ENCODE results near the gene SEC62.

GRCh38 chr3:169930843-169931242 is 35.8 kb upstream of the SEC62 start:
- TF ChIP-seq, protein P1, sequence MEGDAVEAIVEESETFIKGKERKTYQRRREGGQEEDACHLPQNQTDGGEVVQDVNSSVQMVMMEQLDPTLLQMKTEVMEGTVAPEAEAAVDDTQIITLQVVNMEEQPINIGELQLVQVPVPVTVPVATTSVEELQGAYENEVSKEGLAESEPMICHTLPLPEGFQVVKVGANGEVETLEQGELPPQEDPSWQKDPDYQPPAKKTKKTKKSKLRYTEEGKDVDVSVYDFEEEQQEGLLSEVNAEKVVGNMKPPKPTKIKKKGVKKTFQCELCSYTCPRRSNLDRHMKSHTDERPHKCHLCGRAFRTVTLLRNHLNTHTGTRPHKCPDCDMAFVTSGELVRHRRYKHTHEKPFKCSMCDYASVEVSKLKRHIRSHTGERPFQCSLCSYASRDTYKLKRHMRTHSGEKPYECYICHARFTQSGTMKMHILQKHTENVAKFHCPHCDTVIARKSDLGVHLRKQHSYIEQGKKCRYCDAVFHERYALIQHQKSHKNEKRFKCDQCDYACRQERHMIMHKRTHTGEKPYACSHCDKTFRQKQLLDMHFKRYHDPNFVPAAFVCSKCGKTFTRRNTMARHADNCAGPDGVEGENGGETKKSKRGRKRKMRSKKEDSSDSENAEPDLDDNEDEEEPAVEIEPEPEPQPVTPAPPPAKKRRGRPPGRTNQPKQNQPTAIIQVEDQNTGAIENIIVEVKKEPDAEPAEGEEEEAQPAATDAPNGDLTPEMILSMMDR (conservative IDR thresholded peaks at IDR 0.05 in 1 of 2, IDR thresholded peaks at IDR 0.05 in 1 of 2; ENCODE audit: extremely low read depth in 1 of 2, insufficient read depth in 1 of 2, low read depth in 1 of 2, low read length in 2 of 2) = no peak
- TF ChIP-seq EZH2 (IDR thresholded peaks at IDR 0.05; ENCODE audit: borderline replicate concordance, low read length) = no peak

Measured in mammary epithelial cell (primary cell).